Measurements from ENCODE around the gene SEZ6L.

- TF ChIP-seq POLR2A (IDR thresholded peaks at IDR 0.05) (no peak), CTCF (IDR thresholded peaks at IDR 0.05) (no peak)
These were observed 90.2 kb downstream of the SEZ6L start for GRCh38 chr22:26259510-26259909.
